IgD-negative memory B cell (primary cell): ENCODE results near the gene RIOK3. TPM values are rescaled to one million over a fixed set of nuclear protein-coding genes. Genes with fewer than 3 reads are reported as not detected.
"Not testable (repeated sequence)": the region's sequence is repeated elsewhere in the genome, so short reads cannot be mapped to it uniquely, and the experiment has no call there.

Source experiments
- H3K27ac Mint-ChIP-seq, 3 donors: one replicate each; pipeline ENCODE4 v1.8.0; 2020 to 2022; ENCODE audit warnings: mild to moderate bottlenecking in 3 of 3, mixed read lengths in 3 of 3, moderate library complexity in 1 of 3
- H3K27me3 Mint-ChIP-seq: one replicate; pipeline ENCODE4 v1.8.0; 2021; ENCODE audit warnings: mixed read lengths
- H3K36me3 Mint-ChIP-seq: one replicate; pipeline ENCODE4 v1.8.0; 2020; ENCODE audit warnings: mild to moderate bottlenecking, mixed read lengths
- H3K4me1 Mint-ChIP-seq, 3 donors: one replicate each; pipeline ENCODE4 v1.8.0; 2020 to 2022; ENCODE audit warnings: mixed read lengths in 3 of 3, mild to moderate bottlenecking in 1 of 3
- H3K4me3 Mint-ChIP-seq, 4 donors: one replicate each; pipeline ENCODE4 v1.8.0; 2020 to 2022; ENCODE audit warnings: mild to moderate bottlenecking in 4 of 4, mixed read lengths in 4 of 4, moderate library complexity in 3 of 4
- H3K9me3 Mint-ChIP-seq, 3 donors: one replicate each; pipeline ENCODE4 v1.8.0; 2020 to 2021; ENCODE audit warnings: mixed read lengths in 3 of 3, mild to moderate bottlenecking in 1 of 3
- polyA plus RNA-seq: library from polyadenylated mRNA; unstranded; fragments of 300-500 nt; fragmentation: Illumina TruSeq; gene quantifications from one replicate; pipeline ENCODE4 v1.2.3, GENCODE V29; 2021

RIOK3 gene
- polyA plus RNA-seq, 1 donor from 2014 or later, result 42.0 TPM

DNA sequence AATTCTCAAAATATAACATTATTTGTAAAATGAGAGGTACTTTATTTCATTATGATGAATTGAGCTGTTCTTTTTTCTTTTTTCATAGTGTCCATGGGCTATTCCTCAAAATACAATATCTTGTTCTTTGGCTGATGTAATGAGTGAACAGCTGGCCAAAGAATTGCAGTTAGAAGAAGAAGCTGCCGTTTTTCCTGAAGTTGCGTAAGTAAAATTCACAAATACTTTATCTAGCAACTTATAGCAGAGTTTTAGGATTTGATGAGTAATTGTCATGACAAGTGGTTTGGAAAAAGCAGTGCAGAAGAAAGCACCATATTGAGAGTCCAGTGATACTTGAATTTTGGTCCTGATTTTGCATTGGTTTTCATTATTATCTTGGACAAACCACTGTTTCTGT lies 9.8 kb downstream of the RIOK3 start:
- Mint-ChIP-seq H3K4me1 (peaks cover 31 to 44% (median 34%) of the 10 kb centered on the region in 3 donors), H3K36me3 (peaks cover 5% of the 10 kb centered on the region), H3K27ac (no peak overlapping the region), H3K27me3 (no peaks in the 10 kb centered on the region), H3K4me3 (no peak overlapping the region), H3K9me3 (no peaks in the 10 kb centered on the region)

DNA sequence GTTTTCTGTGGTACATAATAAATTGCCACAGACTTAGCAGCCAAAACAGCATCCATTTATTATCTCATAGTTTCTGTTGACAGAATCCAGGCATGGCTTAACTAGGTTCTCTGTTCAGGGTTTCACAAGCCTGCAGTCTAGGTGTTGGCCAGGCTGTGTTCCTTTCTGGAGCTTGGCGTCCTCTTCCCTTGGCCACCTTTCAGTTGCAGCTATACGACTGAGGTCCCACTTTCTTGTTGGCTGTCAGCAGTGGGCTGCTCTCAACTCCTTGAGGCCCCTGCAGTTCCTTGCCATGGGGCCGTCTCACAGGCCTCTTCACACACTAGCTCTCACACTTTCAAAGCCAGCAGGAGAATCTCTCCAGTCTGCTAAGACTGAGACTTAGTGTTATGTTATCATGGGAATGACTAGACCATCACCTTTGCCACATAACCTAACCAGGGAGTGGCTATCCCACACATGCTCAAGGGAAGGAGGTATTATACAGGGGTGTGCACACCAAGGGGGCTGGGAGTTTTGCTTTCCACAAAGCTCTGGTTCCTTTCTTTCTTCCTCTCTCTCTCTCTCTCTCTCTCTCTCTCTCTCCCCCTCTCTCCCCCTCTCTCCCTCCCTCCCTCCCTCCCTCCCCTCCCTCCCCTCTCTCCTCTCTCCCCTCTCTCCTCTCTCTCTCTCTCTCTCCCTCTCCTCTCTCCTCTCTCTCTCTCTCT lies 15.8 kb downstream of the RIOK3 start:
- no peak overlapping the region for H3K27ac Mint-ChIP-seq
- H3K9me3 Mint-ChIP-seq, result no peaks in the 10 kb centered on the region
- peaks cover 0 to 3% (median 0%) of the 10 kb centered on the region in 3 donors for H3K4me1 Mint-ChIP-seq
- H3K27me3 Mint-ChIP-seq, result no peaks in the 10 kb centered on the region
- peak overlapping the region in 1 of 4 donors; percentile 58 for H3K4me3 Mint-ChIP-seq
- peaks cover 3% of the 10 kb centered on the region for H3K36me3 Mint-ChIP-seq

DNA sequence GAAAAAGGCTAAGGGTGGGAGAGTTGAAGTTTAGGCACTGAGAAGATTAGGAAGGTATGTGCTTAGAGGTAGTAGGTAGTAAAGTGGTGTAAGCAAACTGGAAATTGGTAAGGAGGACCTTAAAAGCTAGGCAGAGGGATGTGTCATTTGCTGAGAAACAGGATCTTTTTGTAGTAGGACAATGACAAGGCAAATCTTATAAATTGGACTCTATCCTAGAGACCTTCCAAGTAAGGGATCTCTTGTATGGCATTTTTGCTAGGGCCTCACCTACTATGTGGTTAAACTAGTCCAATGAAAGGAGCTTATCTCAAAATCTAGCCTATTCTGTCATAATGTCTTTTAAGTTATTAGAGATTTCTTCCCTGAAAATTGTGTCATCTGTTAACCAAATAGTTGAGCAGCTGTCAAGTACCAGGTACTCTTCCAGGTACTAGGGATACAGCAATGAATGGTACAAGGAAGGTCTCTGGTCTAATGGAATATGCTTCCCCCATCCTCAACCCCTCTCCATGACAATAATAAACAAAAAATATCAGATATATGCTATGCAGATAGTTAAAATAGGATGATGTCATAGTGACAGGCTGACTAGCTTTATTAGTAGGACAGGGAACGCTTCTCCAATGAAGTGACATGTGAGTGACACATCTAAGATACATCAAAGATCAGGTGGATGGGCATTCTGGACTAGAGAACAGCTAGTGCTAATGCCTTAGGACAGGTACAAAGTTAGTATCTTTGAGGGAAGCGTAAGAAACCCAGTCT lies 17.7 kb downstream of the RIOK3 start:
- Mint-ChIP-seq H3K27ac (peak overlapping the region in 1 of 3 donors; percentile 10), H3K36me3 (peaks cover 5% of the 10 kb centered on the region), H3K4me1 (peaks cover 0 to 3% (median 3%) of the 10 kb centered on the region in 3 donors), H3K27me3 (no peaks in the 10 kb centered on the region), H3K9me3 (no peaks in the 10 kb centered on the region), H3K4me3 (no peak overlapping the region)

DNA sequence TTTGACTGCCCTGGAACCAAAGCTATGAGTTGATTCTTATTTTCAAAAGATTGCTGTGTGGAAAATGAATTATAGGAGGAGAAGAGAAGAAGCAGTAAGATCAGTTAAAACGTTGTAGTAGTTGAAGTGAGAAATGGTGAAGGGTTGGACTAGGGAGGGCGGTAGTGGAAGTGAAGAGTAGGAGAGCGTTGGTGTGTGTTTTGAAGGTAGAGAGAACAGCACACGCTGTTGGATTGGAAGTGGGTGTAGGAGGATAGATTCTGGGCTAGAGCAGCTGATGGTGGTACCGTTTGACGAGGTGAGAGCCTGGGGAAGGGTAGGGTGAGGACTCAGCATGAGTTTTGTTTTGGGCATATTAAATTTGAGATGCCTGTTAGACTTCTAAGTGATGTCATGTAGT lies 18.4 kb downstream of the RIOK3 start:
- Mint-ChIP-seq H3K36me3 (peaks cover 3% of the 10 kb centered on the region), H3K27me3 (no peaks in the 10 kb centered on the region), H3K27ac (no peak overlapping the region), H3K9me3 (no peaks in the 10 kb centered on the region), H3K4me1 (peaks cover 0 to 5% (median 3%) of the 10 kb centered on the region in 3 donors), H3K4me3 (no peak overlapping the region)

DNA sequence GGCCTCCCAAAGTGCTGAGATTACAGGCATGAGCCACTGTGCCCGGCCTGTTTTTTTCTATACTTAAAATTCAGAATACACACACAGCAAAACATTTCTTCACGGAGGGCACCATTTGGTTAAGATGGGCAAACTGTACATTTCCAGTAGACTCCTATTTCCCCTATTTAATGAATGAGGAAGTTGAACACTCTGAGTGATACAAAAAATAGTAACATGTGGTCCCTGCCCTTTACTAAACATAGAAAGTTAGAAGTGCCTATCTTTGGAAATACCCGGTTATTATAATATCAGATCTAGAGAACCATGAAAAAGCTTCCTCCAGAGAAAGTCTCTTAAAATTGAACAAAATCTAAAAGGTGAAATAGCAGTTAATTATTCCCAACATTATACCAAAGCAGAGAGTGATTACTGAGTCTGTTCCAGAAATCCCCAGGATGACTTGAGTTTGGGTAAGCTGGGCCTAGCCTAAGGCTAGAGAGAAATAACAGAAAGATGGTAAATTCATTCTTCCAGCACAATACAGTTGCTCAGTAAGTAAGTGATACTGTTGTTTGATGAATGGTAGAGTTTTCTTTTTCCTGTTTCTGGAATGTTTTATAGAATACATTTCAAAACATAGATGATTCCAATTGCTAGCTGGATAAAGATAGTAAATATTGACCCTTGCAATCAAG lies 26.9 kb downstream of the RIOK3 start:
- Mint-ChIP-seq H3K9me3 (no peaks in the 10 kb centered on the region), H3K27me3 (no peaks in the 10 kb centered on the region), H3K4me1 (peaks cover 36 to 42% (median 39%) of the 10 kb centered on the region in 3 donors), H3K27ac (peak overlapping the region; percentile 18 to 87 (median 81)), H3K4me3 (peak overlapping the region; percentile 31 to 85 (median 55)), H3K36me3 (peaks cover 9% of the 10 kb centered on the region)

DNA sequence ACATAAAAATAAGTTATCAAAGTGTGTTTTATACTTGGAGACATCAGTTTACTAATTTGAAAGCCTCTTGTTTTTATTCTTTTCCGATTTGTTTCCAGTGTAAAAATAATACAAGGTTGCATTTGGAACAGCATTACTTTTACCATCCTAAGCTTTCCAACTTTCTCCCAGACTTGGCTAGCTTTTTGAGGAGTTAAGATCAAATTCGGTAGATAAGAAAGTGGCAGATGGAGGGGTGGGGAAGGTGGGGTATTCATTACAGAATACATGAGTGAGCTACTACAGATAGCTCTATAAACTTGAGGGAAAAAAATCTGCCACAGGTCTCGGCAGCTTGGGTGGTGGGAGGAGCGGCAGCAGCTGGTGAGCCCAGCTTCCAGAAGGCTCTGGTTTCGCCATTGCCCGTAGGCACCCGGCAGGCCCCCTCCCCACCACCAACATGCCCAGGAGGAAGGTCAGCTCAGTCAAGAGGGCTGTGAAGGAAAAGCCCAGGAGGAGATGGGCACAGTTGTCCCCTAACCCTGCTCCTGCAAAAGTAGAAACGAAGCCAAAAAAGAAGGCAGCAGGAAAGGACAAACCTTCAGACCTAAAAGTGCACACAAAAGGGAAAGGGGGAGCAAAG lies 31.6 kb downstream of the RIOK3 start:
- no peaks in the 10 kb centered on the region for H3K9me3 Mint-ChIP-seq
- H3K4me3 Mint-ChIP-seq, result peak overlapping the region in 1 of 4 donors; percentile 77
- peaks cover 5% of the 10 kb centered on the region for H3K36me3 Mint-ChIP-seq
- peak overlapping the region in 1 of 3 donors; percentile 43 for H3K27ac Mint-ChIP-seq
- H3K27me3 Mint-ChIP-seq, result no peaks in the 10 kb centered on the region
- H3K4me1 Mint-ChIP-seq, result peaks cover 40 to 49% (median 46%) of the 10 kb centered on the region in 3 donors

DNA sequence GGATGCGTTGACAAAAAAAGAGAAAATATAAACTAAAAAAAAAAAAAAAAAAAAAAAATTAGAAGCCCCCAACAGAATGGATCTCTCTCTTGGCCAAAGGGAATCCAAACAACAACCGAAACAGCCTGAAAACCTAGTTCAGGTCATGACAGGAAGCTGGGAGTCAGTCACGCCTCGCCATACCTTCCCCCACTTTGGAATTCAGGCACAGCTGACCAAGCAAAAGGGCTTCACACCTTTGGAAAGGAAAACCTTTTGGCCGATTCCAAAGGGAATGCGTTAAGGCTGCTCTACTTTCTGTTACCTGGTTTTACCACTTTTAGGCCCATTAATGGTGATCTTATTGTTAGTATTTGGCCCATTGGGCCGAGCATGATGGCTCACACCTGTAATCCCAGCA lies 32.3 kb downstream of the RIOK3 start:
- Mint-ChIP-seq H3K9me3 (no peaks in the 10 kb centered on the region), H3K27ac (peak overlapping the region in 1 of 3 donors; percentile 19), H3K27me3 (no peaks in the 10 kb centered on the region), H3K4me3 (no peak overlapping the region), H3K4me1 (peaks cover 37 to 47% (median 45%) of the 10 kb centered on the region in 3 donors), H3K36me3 (peaks cover 3% of the 10 kb centered on the region)

DNA sequence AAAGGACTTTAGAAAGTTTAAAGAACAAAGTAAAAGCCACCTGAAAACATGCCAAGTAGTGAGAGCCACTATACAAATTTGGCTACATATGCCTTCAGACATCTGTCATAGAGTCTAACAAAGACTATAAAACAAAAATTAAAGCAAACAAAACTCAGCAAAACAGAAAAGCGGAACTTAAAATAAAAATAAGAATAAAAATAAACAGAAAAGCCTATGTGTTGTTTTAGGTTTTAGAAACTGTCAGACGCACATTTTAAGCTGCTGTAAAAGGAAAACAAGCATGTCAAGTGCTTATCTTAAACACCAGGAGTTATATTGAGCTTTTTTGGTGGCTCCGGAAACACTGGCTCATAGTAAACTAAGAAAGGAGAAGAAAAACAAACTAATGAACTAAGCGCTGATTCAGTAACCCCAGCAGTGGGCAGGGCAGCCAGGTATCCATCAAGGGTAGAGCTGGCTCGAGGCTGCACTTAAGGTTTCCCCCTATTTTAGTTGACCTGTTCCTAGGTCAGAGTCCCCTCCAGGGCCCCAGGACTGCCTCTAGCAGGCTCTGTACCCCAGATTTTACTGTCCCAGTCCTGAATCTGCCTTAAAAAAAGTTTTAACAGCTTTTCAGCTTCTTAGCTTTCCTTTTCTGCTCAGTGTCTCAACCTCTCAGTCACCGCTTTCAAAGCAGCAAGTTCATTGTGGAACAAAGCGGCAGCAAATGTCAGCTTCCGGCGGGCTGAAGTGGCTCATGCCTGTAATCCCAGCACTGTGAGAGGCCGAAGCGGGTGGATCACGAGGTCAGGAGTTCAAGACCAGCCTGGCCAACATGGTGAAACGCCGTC lies 34.9 kb downstream of the RIOK3 start:
- Mint-ChIP-seq H3K27me3 (no peaks in the 10 kb centered on the region), H3K36me3 (peaks cover 3% of the 10 kb centered on the region), H3K4me3 (peak overlapping the region; percentile 81 to 94 (median 86)), H3K9me3 (peaks cover 0 to 3% (median 0%) of the 10 kb centered on the region in 3 donors), H3K27ac (peak overlapping the region; percentile 83 to 96 (median 91)), H3K4me1 (peaks cover 39 to 46% (median 42%) of the 10 kb centered on the region in 3 donors)

DNA sequence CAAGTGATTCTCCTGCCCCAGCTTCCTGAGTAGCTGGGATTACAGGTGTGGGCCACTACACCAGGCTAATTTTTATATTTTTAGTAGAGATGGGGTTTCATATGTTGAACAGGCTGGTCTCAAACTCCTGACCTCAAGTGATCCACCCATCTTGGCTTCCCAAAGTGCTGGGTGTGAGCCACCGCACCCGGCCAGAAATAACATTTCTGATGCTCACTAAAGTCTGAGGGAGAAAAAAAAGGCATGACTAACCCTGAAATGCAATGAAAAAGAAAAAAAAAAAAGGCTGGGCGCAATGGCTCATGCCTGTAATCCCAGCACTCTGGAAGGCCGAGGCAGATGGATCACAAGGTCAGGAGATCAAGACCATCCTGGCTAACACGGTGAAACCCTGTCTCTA lies 36.5 kb downstream of the RIOK3 start:
- H3K36me3 Mint-ChIP-seq, H3K9me3 Mint-ChIP-seq, H3K27me3 Mint-ChIP-seq: not testable (repeated sequence)
- Mint-ChIP-seq H3K4me1 (peaks cover 30 to 38% (median 32%) of the 10 kb centered on the region in 3 donors), H3K27ac (peak overlapping the region in 2 of 3 donors; percentile 80 to 81), H3K4me3 (peak overlapping the region; percentile 58 to 91 (median 72))

DNA sequence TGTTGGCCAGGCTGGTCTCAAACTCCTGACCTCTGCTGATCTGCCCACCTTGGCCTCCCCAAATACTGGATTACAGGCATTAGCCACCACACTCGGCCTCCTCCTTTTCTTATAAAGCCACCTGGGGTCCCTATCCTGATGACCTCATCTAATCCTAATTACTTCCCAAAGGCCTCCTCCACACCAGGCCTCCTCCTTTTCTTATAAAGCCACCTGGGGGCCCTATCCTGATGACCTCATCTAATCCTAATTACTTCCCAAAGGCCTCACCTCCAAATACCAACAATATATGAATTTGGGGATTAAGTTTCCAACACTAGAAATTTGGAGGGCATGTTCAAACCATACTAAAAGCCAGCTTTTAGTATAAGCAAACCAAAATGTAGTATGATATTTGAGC lies 40.6 kb downstream of the RIOK3 start:
- peaks cover 36 to 44% (median 40%) of the 10 kb centered on the region in 3 donors for H3K4me1 Mint-ChIP-seq
- peaks cover 0 to 3% (median 0%) of the 10 kb centered on the region in 3 donors for H3K9me3 Mint-ChIP-seq
- peaks cover 5% of the 10 kb centered on the region for H3K36me3 Mint-ChIP-seq
- H3K4me3 Mint-ChIP-seq, result no peak overlapping the region
- H3K27ac Mint-ChIP-seq, result no peak overlapping the region
- no peaks in the 10 kb centered on the region for H3K27me3 Mint-ChIP-seq

DNA sequence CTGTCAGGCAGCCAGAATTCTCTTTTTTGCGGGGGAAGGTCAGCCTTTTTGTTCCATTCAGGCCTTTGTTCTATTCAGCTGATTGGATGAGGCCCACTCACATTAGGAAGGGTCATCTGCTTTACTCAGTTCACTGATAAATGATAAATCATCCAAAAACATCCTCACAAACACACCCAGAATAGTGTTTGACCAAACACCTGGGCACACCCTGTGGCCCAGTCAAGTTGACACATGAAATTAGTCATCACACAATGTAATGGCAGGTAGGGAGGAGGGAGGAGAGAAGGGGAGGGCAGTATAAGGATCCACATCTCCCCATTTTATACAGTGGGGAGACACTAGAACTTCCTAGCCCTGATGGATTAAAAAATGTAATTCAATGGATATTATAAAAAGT lies 41.9 kb downstream of the RIOK3 start:
- H3K27ac Mint-ChIP-seq, result peak overlapping the region in 1 of 3 donors; percentile 40
- H3K27me3 Mint-ChIP-seq, result no peaks in the 10 kb centered on the region
- peaks cover 7% of the 10 kb centered on the region for H3K36me3 Mint-ChIP-seq
- peaks cover 41 to 52% (median 47%) of the 10 kb centered on the region in 3 donors for H3K4me1 Mint-ChIP-seq
- peaks cover 0 to 3% (median 0%) of the 10 kb centered on the region in 3 donors for H3K9me3 Mint-ChIP-seq
- H3K4me3 Mint-ChIP-seq, result peak overlapping the region in 1 of 4 donors; percentile 35

DNA sequence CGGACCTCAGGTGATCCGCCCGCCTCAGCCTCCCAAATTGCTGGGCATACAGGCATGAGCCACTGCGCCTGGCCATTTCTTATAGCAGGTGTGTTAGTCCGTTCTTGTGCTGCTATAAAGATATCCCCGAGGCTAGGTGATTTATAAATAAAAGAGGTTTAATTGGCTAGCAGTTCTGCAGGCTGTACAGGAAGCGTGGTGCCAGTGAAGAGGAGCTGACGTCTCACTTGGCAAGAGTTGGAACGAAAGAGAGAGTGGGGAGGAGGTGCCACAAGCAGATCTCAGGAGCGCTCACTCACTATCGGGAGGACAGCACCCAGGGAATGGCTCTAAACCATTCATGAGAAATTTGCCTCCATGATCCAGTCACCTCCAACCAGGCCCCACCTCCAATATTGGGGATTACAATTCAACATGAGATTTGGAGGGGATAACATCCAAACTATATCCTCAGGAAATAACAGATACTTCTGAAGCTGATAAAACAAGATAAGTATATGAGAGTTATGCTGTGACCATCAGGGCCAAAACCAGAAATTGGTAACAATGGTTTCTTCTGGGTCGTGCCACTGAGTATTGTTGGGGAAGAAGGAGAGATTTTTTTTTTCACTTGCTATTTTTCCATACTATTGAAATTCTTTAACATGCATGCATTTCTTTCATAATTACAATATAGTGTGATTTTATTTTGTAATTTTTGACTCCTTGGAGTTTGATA lies 42.8 kb downstream of the RIOK3 start:
- Mint-ChIP-seq H3K9me3 (no peaks in the 10 kb centered on the region), H3K36me3 (peaks cover 5% of the 10 kb centered on the region), H3K4me3 (peak overlapping the region; percentile 82 to 87 (median 84)), H3K27ac (peak overlapping the region; percentile 64 to 85 (median 82)), H3K4me1 (peaks cover 36 to 43% (median 43%) of the 10 kb centered on the region in 3 donors), H3K27me3 (no peaks in the 10 kb centered on the region)

DNA sequence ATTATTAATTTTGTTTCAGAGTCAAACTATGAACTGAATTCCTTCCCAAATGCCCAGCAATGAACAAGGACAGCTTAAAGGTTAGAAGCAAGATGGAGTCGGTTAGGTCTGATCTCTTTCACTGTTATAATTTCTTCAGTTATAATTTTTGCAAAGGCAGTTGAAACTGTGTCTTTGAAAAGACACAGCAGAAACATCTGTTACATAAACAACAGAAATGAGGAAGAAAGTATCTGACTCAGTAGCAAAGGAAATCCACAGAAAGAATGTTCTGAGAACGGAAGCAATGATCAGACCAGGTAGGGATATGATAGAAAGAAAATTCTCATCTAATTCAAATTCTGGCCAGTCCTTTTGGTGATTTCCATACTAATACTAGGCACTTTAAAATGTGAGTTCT lies 45.0 kb downstream of the RIOK3 start:
- H3K4me1 Mint-ChIP-seq, result peaks cover 41 to 53% (median 50%) of the 10 kb centered on the region in 3 donors
- peaks cover 6% of the 10 kb centered on the region for H3K36me3 Mint-ChIP-seq
- H3K27me3 Mint-ChIP-seq, result no peaks in the 10 kb centered on the region
- no peaks in the 10 kb centered on the region for H3K9me3 Mint-ChIP-seq
- H3K27ac Mint-ChIP-seq, result peak overlapping the region; percentile 80 to 93 (median 93)
- peak overlapping the region; percentile 64 to 82 (median 76) for H3K4me3 Mint-ChIP-seq
